ENCODE data around the gene ZNF541. TPM values are rescaled to one million over a fixed set of nuclear protein-coding genes. Genes with fewer than 3 reads are reported as not detected.

ZNF541 gene
- total RNA-seq, 1 donor: 0.27 TPM

DNA sequence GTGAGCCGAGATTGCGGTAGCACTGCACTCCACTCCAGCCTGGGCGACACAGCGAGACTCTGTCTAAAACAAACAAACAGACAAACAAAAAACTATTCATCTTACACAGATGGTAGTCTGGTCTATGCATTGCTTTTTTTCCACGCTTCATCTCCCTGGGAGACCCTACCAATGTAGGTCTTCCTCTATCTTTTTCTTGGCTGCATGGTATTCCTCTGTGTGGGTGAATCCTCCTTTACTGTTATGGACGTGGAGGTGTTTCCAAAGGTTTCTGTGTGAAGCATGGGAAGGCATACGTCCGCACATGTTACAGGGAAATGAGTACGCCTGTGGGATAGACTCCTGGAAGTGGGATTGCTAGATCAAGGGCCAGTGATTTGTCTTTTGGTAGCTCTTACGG lies 41.6 kb upstream of the ZNF541 start:
- no peak for DNase-seq (ENCODE audit: low read depth)
- TF ChIP-seq, protein P1, sequence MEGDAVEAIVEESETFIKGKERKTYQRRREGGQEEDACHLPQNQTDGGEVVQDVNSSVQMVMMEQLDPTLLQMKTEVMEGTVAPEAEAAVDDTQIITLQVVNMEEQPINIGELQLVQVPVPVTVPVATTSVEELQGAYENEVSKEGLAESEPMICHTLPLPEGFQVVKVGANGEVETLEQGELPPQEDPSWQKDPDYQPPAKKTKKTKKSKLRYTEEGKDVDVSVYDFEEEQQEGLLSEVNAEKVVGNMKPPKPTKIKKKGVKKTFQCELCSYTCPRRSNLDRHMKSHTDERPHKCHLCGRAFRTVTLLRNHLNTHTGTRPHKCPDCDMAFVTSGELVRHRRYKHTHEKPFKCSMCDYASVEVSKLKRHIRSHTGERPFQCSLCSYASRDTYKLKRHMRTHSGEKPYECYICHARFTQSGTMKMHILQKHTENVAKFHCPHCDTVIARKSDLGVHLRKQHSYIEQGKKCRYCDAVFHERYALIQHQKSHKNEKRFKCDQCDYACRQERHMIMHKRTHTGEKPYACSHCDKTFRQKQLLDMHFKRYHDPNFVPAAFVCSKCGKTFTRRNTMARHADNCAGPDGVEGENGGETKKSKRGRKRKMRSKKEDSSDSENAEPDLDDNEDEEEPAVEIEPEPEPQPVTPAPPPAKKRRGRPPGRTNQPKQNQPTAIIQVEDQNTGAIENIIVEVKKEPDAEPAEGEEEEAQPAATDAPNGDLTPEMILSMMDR (IDR thresholded peaks at IDR 0.05; ENCODE audit: insufficient read depth, low read length): no peak
- H3K4me3 ChIP-seq (ENCODE audit: low read depth, low read length): no peak overlapping the region

DNA sequence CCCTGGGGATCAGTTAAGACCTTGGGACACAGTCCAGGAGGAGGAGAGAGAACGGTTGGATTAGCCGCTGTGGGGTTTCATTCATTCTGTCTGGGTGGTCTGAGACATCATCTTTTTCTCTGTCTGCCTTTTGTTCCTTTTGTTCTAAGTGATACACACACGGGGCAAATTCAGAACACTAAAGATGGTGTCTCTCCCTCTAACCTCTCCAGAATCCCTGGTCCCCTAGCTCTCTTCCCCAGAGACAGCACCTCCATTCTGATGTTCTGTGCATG lies 41.0 kb upstream of the ZNF541 start:
- TF ChIP-seq, protein P1 (IDR thresholded peaks at IDR 0.05; ENCODE audit: insufficient read depth, low read length): no peak
- DNase-seq (ENCODE audit: low read depth): no peak
- no peak overlapping the region for H3K4me3 ChIP-seq (ENCODE audit: low read depth, low read length)

DNA sequence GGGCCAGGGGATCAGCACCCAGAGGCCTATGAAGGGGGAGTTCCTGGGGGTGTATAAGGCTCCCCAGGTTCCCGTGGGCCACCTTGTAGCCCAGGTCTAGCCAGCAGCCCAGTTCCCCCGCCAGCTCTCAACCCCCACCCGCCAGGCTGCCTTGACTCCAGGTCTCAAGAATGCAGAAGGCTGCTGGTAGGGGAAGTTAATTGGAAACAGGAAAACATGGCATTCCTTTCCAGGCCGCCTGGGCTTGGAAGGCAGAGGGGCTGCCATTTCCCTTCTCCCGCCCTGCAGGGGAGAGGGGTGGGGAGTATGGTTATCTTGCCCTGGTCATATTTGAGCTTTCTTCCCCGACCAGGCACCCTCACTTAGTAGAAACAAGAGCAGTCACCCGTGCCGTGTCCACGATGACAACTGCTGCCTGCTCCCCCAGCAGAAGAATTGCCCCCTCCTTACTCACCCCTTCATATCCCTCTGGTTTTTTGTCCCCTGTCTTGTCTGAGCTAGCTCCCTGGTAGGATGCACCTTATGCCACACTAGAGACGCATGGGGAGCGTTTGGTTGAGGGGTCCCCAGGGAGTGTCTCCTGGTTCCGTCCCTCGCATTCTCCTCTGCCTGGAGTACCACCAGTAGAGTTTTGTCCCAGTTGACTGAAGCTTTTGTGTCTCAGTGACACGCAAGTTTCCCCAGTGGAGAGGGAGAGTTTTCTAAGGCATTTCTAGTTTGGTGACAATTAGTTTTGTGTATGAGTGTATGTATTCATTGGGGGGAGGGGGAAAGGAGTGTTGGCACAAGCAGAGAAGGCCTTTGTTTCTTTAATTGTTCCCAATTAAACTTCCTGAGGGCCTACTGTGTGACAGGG lies 40.4 kb upstream of the ZNF541 start:
- TF ChIP-seq, protein P1 (IDR thresholded peaks at IDR 0.05; ENCODE audit: insufficient read depth, low read length): no peak
- DNase-seq (ENCODE audit: low read depth): peak; percentile 83
- H3K4me3 ChIP-seq (ENCODE audit: low read depth, low read length): no peak overlapping the region

DNA sequence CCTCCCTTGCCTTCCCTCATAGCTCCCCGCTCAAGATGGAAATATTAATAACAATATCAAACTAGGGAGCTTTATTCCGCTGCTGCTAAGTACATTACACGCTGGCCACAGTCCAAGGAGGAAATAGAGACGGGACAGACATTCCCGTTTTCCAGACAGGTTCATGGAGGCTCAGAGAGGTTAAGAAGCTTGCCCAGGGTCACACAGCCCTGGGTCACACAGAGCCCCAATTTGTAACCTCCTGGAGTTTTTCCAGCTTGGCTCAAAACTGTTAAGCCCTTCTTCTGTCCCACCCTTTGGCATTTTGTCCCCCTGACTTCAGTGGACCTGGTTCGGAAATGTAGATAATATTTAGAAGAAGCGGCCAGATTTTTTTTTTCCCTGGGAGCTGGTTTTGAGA lies 38.0 kb upstream of the ZNF541 start:
- no peak for DNase-seq (ENCODE audit: low read depth)
- TF ChIP-seq, protein P1 (IDR thresholded peaks at IDR 0.05; ENCODE audit: insufficient read depth, low read length): no peak
- peak overlapping the region; percentile 74 for H3K4me3 ChIP-seq (ENCODE audit: low read depth, low read length)

DNA sequence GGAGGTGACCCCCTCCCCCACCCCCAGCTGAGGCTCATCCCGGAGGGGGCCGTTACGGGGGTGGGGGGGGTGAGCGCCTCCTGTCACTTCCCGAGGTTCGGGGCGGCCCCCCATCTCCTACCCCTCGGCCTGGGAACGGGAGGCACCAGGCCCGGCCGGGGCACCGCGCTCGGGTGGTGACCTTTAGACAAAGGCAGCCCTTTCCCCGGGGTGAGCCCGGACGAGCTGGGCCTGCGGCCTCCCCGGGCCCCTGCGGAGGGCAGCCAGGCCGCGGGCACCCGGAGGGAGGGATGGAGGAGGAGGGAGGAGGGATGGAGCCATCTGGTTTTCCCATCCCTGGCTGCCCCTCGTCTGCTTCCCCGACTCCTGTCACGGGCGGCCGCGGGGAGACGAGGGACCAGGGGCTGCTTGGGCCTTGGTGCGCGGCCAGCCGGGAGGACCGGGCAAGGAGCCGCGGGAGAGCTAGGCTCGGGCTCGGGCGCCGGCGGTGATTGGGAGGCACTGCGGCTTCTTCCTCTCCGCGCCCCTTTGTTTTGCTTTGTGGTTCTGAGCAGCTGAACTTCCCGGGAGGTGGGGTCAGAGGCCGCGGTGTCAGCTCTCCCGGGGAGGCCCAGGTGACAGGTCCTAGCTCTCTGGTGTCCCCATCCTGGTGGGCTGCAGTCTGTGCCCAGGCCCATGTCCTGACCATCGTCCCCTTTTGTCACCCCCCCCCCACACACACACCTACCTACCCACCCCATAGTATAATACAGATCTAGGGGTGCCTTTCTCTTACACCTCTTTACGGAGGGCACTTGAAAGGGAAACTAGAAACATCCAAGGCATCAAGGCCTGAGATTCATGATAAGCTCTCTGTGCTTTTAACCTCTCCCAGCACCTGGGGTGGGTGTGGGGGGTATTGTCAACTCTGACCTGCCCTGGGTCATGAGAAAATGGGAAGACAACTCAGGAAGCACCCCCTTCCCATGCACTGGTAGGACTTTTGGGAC lies 37.3 kb upstream of the ZNF541 start:
- H3K4me3 ChIP-seq (ENCODE audit: low read depth, low read length): peak overlapping the region; percentile 74
- no peak for DNase-seq (ENCODE audit: low read depth)
- TF ChIP-seq, protein P1 (IDR thresholded peaks at IDR 0.05; ENCODE audit: insufficient read depth, low read length): peak; percentile 8

DNA sequence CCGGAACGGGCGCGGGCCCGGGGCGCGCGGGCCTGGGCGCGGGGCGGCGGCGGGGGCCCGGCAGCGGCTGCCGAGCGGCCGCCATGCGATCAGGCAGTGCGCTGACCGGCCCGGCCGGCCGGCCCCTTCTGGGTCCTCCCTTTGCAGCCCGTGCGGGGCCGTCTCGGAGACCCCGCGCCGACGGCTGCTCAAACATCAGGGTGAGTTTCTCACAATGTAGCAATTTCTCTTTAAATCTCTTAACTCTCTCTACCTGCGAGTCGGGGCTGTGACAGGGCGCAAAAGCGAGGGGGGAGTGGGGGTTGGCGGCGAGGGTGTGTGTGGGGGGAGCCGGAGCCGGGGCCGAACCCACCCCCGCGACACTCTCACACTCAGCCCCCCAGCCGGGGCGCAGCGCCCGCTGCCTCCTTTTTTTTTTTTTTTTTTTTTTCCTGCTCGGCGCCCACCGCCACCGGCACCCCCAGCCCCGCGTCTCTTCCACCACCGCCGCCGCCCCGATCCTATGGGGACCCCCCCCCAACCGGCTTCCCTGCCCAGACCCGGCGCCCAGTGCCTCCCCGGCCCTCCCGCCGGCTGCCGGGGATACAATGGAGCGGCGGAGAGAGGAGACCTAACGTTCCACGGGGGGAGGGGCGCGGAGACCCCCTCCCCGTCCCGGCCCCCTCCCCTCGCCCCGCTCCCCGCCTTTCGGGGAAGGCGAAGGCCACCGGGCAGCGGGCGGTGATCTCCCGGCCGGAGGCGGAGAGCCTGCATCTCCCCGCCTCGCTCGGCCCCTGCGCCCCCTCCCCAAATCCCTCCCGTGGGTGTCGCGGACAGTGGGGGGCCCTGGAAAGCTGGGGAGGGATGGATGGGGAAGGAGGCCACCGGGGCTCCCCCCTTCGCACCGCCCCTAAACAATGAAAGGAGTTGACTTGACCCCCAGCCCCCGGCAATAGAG lies 36.3 kb upstream of the ZNF541 start, which contains the start of gene BICRA:
Gene BICRA (plus strand): TSS at position 166 of the 937 bp plus-strand sequence. CDS start 64,441 bp downstream, outside the sequence.
- TF ChIP-seq, protein P1 (IDR thresholded peaks at IDR 0.05; ENCODE audit: insufficient read depth, low read length): no peak
- peak within 1 kb of the TSS; percentile 91 for H3K4me3 ChIP-seq (ENCODE audit: low read depth, low read length)
- DNase-seq (ENCODE audit: low read depth): peak; percentile 81
